Activated T-helper 9 cell treated with anti-CD3 and anti-CD28 coated beads, Interleukin-2, amount 50 U/mL, for 16 hours (primary cell): Measurements from ENCODE around the gene APOBEC4.

Experiments used
- DNase-seq: peaks from one replicate; pipeline ENCODE4 v3.0.0-alpha.2; 2020; ENCODE audit warnings: low read depth

The APOBEC4 gene

GRCh38 chr1:183600136-183600535 lies 53.0 kb downstream of the APOBEC4 start:
- no peak for DNase-seq

GRCh38 chr1:183598386-183598785 lies 54.7 kb downstream of the APOBEC4 start:
- DNase-seq: no peak

GRCh38 chr1:183597656-183598347 lies 55.3 kb downstream of the APOBEC4 start:
- no peak for DNase-seq

- DNase-seq: no peak
These were observed 56.6 kb downstream of the APOBEC4 start for GRCh38 chr1:183596500-183596899.
